HEK293T (cell line): ENCODE data around the gene PSMC4.

ENCODE experiments used
- FOXA1 ChIP-seq: fragments of 450-650 bp; IDR thresholded peaks from 2 replicates; pipeline ENCODE4 v1.6.1; 2016; ENCODE audit warnings: mild to moderate bottlenecking
- HDGF ChIP-seq: fragments of 450-650 bp; IDR thresholded peaks from 2 replicates; pipeline ENCODE4 v1.6.1; 2017; ENCODE audit warnings: antibody characterized with exemption, borderline replicate concordance
- L3MBTL2 ChIP-seq: fragments of 450-650 bp; conservative IDR thresholded peaks from 2 replicates; pipeline ENCODE4 v1.6.1; 2016; ENCODE audit warnings: mild to moderate bottlenecking
- LEF1 ChIP-seq: fragments of 450-650 bp; IDR thresholded peaks from 2 replicates; pipeline ENCODE4 v1.6.1; 2017; ENCODE audit warnings: mild to moderate bottlenecking, borderline replicate concordance

DNA sequence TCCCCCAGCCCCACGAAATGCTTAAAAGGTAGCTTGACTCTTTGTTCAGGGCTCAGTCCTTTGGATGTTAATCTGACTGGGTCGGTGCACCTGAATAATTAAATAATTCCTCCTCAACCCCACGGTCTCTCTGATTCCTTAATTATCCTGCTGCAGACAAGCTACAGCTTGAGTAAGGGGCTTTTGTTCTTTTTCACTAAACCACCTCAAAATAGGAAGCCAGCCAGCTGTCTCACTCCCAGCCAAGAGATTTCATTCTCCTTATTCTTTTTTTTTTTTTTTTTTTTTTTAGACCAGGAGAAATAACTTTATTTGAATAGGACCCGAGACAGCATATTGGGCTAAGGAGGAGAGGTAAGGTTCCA, 28.6 kb upstream of the PSMC4 start:
- TF ChIP-seq LEF1 (no peak), L3MBTL2 (no peak), FOXA1 (no peak), HDGF (no peak)
